ENCODE measurements around the gene STK38L. TPM values are rescaled to one million over a fixed set of nuclear protein-coding genes. Genes with fewer than 3 reads are reported as not detected.
A peak's percentile ranks its signal among the peaks of the same experiment; 100 is the strongest.

The STK38L gene
- total and polyA plus RNA-seq, 2 donors (not counting 1 experiment from before 2014, with no cell fraction given): 16.5 to 19.9 TPM

DNA sequence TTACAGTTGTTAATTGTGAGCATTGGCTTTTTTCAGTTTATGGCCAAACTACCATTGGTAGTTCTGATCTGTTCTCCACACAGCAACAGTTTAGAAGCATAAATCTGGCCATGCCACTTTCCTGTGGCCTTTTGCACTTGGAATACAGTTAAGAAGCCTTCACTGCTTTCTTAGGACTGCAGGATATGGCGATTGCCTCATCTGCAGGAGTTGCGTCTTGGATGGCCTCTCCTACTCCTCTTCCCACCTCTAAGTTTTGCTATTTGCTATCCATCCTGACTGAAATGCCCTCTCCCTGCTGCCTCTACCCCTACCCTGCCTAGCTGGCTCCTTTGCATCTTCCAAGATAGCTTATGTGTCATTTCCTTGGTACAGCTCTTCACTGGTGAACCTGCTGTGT is 75.8 kb downstream of the STK38L start:
- Histone ChIP-seq H3K27me3 (ENCODE audit: control insufficient read depth, insufficient read depth, low read length) (no peaks in the 10 kb centered on the region), H3K36me3 (ENCODE audit: control insufficient read depth, insufficient read depth, low read length) (no peaks in the 10 kb centered on the region), H3K79me2 (ENCODE audit: control insufficient read depth, insufficient read depth, low read length) (no peaks in the 10 kb centered on the region), H3K4me3 (replicated peaks in 1 of 4; ENCODE audit: control extremely low read depth in 1 of 4, insufficient read depth in 1 of 4, low read depth in 3 of 4, low read length in 4 of 4) (no peak overlapping the region), H4K20me1 (ENCODE audit: control insufficient read depth, extremely low read depth, insufficient read depth, low read length) (no peaks in the 10 kb centered on the region), H3K9ac (ENCODE audit: insufficient read depth, low read length) (no peak overlapping the region), H2AFZ (ENCODE audit: low read length) (no peak overlapping the region), H3K4me1 (ENCODE audit: control insufficient read depth, extremely low read depth, insufficient read depth, low read length) (peaks cover 7% of the 10 kb centered on the region), H3K4me2 (ENCODE audit: extremely low read depth, insufficient read depth, low read length) (peak overlapping the region; percentile 20), H3K27ac (ENCODE audit: insufficient read depth, low read length) (peak overlapping the region; percentile 5), H3K9me3 (ENCODE audit: control insufficient read depth, insufficient read depth, low read depth, low read length) (no peaks in the 10 kb centered on the region)
- TF ChIP-seq, protein P1, sequence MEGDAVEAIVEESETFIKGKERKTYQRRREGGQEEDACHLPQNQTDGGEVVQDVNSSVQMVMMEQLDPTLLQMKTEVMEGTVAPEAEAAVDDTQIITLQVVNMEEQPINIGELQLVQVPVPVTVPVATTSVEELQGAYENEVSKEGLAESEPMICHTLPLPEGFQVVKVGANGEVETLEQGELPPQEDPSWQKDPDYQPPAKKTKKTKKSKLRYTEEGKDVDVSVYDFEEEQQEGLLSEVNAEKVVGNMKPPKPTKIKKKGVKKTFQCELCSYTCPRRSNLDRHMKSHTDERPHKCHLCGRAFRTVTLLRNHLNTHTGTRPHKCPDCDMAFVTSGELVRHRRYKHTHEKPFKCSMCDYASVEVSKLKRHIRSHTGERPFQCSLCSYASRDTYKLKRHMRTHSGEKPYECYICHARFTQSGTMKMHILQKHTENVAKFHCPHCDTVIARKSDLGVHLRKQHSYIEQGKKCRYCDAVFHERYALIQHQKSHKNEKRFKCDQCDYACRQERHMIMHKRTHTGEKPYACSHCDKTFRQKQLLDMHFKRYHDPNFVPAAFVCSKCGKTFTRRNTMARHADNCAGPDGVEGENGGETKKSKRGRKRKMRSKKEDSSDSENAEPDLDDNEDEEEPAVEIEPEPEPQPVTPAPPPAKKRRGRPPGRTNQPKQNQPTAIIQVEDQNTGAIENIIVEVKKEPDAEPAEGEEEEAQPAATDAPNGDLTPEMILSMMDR (conservative IDR thresholded peaks at IDR 0.05 in 1 of 2, IDR thresholded peaks at IDR 0.05 in 1 of 2; ENCODE audit: low read depth in 1 of 2, low read length in 2 of 2): no peak
- TF ChIP-seq EZH2 (IDR thresholded peaks at IDR 0.05; ENCODE audit: low read length, missing control alignments): no peak
- no peak for DNase-seq (ENCODE audit: low read depth in 2 of 2)

DNA sequence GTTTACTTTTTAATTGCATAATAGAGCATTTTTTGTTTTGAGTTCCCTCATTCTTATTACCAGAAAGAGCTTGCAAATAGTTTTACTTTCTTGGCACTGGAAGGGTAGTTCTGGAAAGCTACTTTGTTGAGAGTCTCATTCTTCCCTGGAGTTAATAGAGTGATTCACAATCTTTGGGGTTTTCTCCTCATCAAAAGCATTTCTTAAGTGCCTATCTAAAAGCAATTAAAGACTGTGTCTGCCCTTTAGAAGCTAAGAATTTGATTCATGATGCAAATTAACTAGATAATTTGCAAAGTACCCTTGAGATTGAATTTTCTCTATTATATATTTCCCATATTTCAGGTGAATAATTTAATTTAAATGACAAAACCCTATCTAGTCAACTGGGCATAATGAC is 80.4 kb downstream of the STK38L start:
- H3K27me3 ChIP-seq (ENCODE audit: control insufficient read depth, insufficient read depth, low read length): no peaks in the 10 kb centered on the region
- no peak overlapping the region for H2AFZ ChIP-seq (ENCODE audit: low read length)
- TF ChIP-seq, protein P1 (conservative IDR thresholded peaks at IDR 0.05 in 1 of 2, IDR thresholded peaks at IDR 0.05 in 1 of 2; ENCODE audit: low read depth in 1 of 2, low read length in 2 of 2): no peak
- TF ChIP-seq EZH2 (IDR thresholded peaks at IDR 0.05; ENCODE audit: low read length, missing control alignments): no peak
- DNase-seq (ENCODE audit: low read depth in 2 of 2): peak in 1 of 2 donors; percentile 66
- no peaks in the 10 kb centered on the region for H3K9me3 ChIP-seq (ENCODE audit: control insufficient read depth, insufficient read depth, low read depth, low read length)
- no peaks in the 10 kb centered on the region for H3K79me2 ChIP-seq (ENCODE audit: control insufficient read depth, insufficient read depth, low read length)
- no peak overlapping the region for H3K9ac ChIP-seq (ENCODE audit: insufficient read depth, low read length)
- H4K20me1 ChIP-seq (ENCODE audit: control insufficient read depth, extremely low read depth, insufficient read depth, low read length): no peaks in the 10 kb centered on the region
- no peak overlapping the region for H3K4me2 ChIP-seq (ENCODE audit: extremely low read depth, insufficient read depth, low read length)
- H3K4me1 ChIP-seq (ENCODE audit: control insufficient read depth, extremely low read depth, insufficient read depth, low read length): peaks cover 7% of the 10 kb centered on the region
- no peak overlapping the region for H3K27ac ChIP-seq (ENCODE audit: insufficient read depth, low read length)
- H3K4me3 ChIP-seq (replicated peaks in 1 of 4; ENCODE audit: control extremely low read depth in 1 of 4, insufficient read depth in 1 of 4, low read depth in 3 of 4, low read length in 4 of 4): no peak overlapping the region
- no peaks in the 10 kb centered on the region for H3K36me3 ChIP-seq (ENCODE audit: control insufficient read depth, insufficient read depth, low read length)

DNA sequence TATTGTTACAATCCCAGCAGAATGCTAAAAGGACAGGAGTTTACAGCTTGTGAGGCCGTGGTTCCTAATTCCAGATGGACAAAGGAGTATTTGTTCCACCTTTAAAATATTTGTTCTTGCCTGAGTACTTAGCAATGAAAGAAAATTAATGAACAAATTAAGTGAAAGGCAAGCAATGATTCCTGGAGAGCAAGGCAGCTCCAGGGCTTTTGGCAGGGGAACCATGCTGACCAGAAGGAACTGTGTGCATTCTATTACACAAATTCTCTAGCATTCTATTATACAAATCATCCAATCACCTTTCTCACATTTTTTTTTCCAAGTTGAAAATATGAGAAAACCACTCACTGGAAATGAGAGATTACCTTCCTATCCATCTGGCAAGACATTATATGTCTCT is 86.8 kb downstream of the STK38L start:
- no peak overlapping the region for H2AFZ ChIP-seq (ENCODE audit: low read length)
- H3K36me3 ChIP-seq (ENCODE audit: control insufficient read depth, insufficient read depth, low read length): no peaks in the 10 kb centered on the region
- no peaks in the 10 kb centered on the region for H4K20me1 ChIP-seq (ENCODE audit: control insufficient read depth, extremely low read depth, insufficient read depth, low read length)
- peak in 1 of 2 donors; percentile 52 for DNase-seq (ENCODE audit: low read depth in 2 of 2)
- no peak for TF ChIP-seq EZH2 (IDR thresholded peaks at IDR 0.05; ENCODE audit: low read length, missing control alignments)
- TF ChIP-seq, protein P1 (conservative IDR thresholded peaks at IDR 0.05 in 1 of 2, IDR thresholded peaks at IDR 0.05 in 1 of 2; ENCODE audit: low read depth in 1 of 2, low read length in 2 of 2): no peak
- H3K9me3 ChIP-seq (ENCODE audit: control insufficient read depth, insufficient read depth, low read depth, low read length): no peaks in the 10 kb centered on the region
- H3K4me2 ChIP-seq (ENCODE audit: extremely low read depth, insufficient read depth, low read length): peak overlapping the region; percentile 83
- peaks cover 13% of the 10 kb centered on the region for H3K4me1 ChIP-seq (ENCODE audit: control insufficient read depth, extremely low read depth, insufficient read depth, low read length)
- H3K27me3 ChIP-seq (ENCODE audit: control insufficient read depth, insufficient read depth, low read length): no peaks in the 10 kb centered on the region
- H3K27ac ChIP-seq (ENCODE audit: insufficient read depth, low read length): peak overlapping the region; percentile 81
- H3K79me2 ChIP-seq (ENCODE audit: control insufficient read depth, insufficient read depth, low read length): peaks cover 25% of the 10 kb centered on the region
- H3K4me3 ChIP-seq (replicated peaks in 1 of 4; ENCODE audit: control extremely low read depth in 1 of 4, insufficient read depth in 1 of 4, low read depth in 3 of 4, low read length in 4 of 4): peak overlapping the region in 1 of 4 experiments; percentile 37
- no peak overlapping the region for H3K9ac ChIP-seq (ENCODE audit: insufficient read depth, low read length)

Measured in fibroblast of lung (primary cell).